MCF 10A (cell line): ENCODE data around the gene PSMG1. TPM values are rescaled to one million over a fixed set of nuclear protein-coding genes. Genes with fewer than 3 reads are reported as not detected.

Source experiments
- BruUV-seq: library from RNA; stranded (reverse); fragments of 400-500 nt; replicated peaks from 2 replicates; lab custom pipeline; 2021; lab: Mats Ljungman, UMichigan
- CTCF ChIA-PET: fragments of 300-600 bp; sonication (Branson Sonifier 250); formaldehyde crosslinking; extraction: SDS; loops from one replicate; lab custom pipeline; 2021; ENCODE audit warnings: antibody characterized with exemption, inconsistent platforms; lab: Yijun Ruan, JAX
- POLR2A ChIA-PET: fragments of 300-600, 350-650 bp; sonication (Branson Sonifier 250); formaldehyde crosslinking; extraction: SDS; loops from one replicate; lab custom pipeline; 2020; ENCODE audit warnings: antibody characterized with exemption, inconsistent platforms; lab: Yijun Ruan, JAX
- DNase-seq: peaks from one replicate; pipeline ENCODE4 v3.0.0-alpha.2; 2018; ENCODE audit not compliant: unreplicated experiment
- H3K27ac Mint-ChIP-seq: one replicate; pipeline ENCODE4 v1.8.0; 2022; ENCODE audit warnings: mild to moderate bottlenecking, low read depth, mixed read lengths; ENCODE audit not compliant: unreplicated experiment
- H3K27me3 Mint-ChIP-seq: one replicate; pipeline ENCODE4 v1.8.0; 2022; ENCODE audit warnings: mixed read lengths; ENCODE audit not compliant: insufficient read depth, unreplicated experiment
- H3K36me3 Mint-ChIP-seq: one replicate; pipeline ENCODE4 v1.8.0; 2022; ENCODE audit warnings: mild to moderate bottlenecking, moderate library complexity, mixed read lengths; ENCODE audit not compliant: insufficient read depth, unreplicated experiment
- H3K4me1 Mint-ChIP-seq: one replicate; pipeline ENCODE4 v1.8.0; 2022; ENCODE audit warnings: mixed read lengths; ENCODE audit not compliant: insufficient read depth, unreplicated experiment
- H3K4me3 Mint-ChIP-seq: one replicate; pipeline ENCODE4 v1.8.0; 2022; ENCODE audit warnings: mild to moderate bottlenecking, moderate library complexity, mixed read lengths; ENCODE audit not compliant: unreplicated experiment
- H3K9me3 Mint-ChIP-seq: one replicate; pipeline ENCODE4 v1.8.0; 2022; ENCODE audit warnings: mixed read lengths; ENCODE audit not compliant: unreplicated experiment
- intact Hi-C: fragments of 100-400 bp; cut with micrococcal nuclease; formaldehyde crosslinking; loops from 2 replicates; pipeline ENCODE4 v1.14.1; 2022
- total RNA-seq: library from RNA; stranded (reverse); gene quantifications from 2 replicates; pipeline ENCODE4 v1.2.3, GENCODE V29; 2022
- TF ChIP-seq, protein P1 (sequence below): fragments of 200-600 bp; IDR thresholded peaks from one replicate; pipeline ENCODE4 v1.8.0; 2022; ENCODE audit warnings: antibody characterized with exemption, mild to moderate bottlenecking; ENCODE audit not compliant: unreplicated experiment

Gene PSMG1
- total RNA-seq, 1 experiment from 2014 or later = 116 TPM

DNA sequence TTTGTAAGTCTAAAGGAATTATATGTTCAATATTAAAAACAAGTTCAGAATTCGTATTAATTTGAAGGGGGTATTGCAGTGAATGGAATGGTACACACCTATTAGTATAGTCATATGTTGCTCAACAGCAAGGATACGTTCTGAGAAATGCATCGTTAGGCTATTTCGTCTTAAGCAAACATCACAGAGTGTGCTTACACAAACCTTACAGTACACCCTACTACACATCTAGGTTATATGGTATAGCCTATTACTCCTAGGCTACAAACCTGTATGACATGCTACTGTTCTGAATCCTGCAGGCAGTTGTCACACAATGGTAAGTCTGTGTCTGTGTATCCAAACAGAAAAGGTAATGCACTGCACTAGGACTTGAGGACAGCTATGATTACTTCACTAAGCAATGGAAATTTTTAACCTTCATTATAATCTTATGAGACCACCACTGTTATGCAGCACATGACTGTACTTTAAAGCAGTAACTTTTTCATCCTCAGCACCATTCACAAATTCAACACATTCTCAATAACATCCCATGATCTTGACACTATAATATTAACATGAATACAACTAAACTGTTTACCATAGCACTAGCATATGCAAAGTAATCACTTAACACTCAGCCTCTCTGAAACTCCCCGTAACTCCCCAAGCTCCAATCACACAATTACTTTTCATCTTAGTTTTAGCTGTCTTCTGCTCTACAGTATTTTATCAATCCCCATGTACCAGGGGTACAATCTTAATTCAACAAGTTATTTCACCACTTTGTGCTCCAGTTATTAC lies 14.4 kb upstream of the PSMG1 start:
- peak; percentile 36 for DNase-seq
- Mint-ChIP-seq H3K27me3 (no peaks in the 10 kb centered on the region), H3K4me1 (peaks cover 5% of the 10 kb centered on the region), H3K36me3 (peaks cover 91% of the 10 kb centered on the region), H3K27ac (no peak overlapping the region), H3K9me3 (no peaks in the 10 kb centered on the region), H3K4me3 (no peak overlapping the region)
- ChIA-PET CTCF (no interaction called here), POLR2A (interaction anchor here (0.7 to 1.9 kb wide), 5 partner anchors 9 to 21 kb away, joined by 3 to 11 read pairs (median 4); partner anchors contain the start of gene PSMG1)
- intact Hi-C loops = no loop called here
- no TSS peak for BruUV-seq
- TF ChIP-seq, protein P1, sequence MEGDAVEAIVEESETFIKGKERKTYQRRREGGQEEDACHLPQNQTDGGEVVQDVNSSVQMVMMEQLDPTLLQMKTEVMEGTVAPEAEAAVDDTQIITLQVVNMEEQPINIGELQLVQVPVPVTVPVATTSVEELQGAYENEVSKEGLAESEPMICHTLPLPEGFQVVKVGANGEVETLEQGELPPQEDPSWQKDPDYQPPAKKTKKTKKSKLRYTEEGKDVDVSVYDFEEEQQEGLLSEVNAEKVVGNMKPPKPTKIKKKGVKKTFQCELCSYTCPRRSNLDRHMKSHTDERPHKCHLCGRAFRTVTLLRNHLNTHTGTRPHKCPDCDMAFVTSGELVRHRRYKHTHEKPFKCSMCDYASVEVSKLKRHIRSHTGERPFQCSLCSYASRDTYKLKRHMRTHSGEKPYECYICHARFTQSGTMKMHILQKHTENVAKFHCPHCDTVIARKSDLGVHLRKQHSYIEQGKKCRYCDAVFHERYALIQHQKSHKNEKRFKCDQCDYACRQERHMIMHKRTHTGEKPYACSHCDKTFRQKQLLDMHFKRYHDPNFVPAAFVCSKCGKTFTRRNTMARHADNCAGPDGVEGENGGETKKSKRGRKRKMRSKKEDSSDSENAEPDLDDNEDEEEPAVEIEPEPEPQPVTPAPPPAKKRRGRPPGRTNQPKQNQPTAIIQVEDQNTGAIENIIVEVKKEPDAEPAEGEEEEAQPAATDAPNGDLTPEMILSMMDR = no peak

DNA sequence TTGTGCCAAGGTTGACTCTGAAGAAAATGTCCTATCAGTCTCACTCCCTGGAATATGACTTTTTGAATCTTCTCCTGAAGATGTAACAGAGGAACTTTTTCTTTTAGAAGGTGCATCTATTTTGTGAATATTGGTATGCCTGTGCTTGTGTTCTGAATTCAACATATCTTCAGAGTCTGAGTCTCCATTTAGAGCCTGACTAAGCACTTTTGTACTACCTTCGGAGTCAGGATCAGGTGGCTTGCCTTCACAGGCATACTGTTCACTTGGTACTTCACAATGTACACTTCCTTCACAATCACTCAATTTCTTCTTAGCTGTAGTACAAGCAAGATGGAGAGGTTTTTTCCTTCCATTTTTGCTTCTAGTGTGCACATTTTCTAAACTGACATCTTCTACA lies 13.6 kb upstream of the PSMG1 start:
- no peak overlapping the region for H3K4me3 Mint-ChIP-seq
- no TSS peak for BruUV-seq
- intact Hi-C loops = no loop called here
- CTCF ChIA-PET = no interaction called here
- POLR2A ChIA-PET = interaction anchor here (0.6 to 1.9 kb wide), 4 partner anchors 8 to 1938 kb away, joined by 3 to 11 read pairs (median 6); partner anchors contain the start of gene PSMG1
- H3K36me3 Mint-ChIP-seq = peaks cover 83% of the 10 kb centered on the region
- no peaks in the 10 kb centered on the region for H3K27me3 Mint-ChIP-seq
- TF ChIP-seq, protein P1 = no peak
- DNase-seq = no peak
- no peaks in the 10 kb centered on the region for H3K9me3 Mint-ChIP-seq
- H3K4me1 Mint-ChIP-seq = peaks cover 5% of the 10 kb centered on the region
- H3K27ac Mint-ChIP-seq = no peak overlapping the region

DNA sequence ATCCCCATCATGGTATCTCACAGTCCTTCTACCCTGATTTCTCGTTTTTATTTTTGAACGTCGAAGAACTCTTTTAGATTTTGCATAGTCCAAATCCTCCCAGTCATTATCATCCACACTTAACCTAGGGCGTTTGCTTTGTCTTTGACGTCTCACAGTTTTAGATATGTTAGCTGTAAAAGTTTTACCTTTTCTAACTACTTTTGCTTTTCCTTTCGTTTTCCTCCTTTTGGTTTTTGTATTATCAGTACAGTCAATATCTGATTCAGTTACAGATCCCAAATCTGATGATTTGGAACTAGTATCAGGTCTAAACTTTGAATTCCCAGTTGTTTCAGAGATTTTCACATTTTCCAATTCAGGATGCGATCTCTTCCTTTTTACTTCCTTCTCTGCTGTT lies 13.1 kb upstream of the PSMG1 start:
- Mint-ChIP-seq H3K27ac (no peak overlapping the region), H3K36me3 (peaks cover 77% of the 10 kb centered on the region), H3K4me3 (no peak overlapping the region), H3K9me3 (no peaks in the 10 kb centered on the region), H3K4me1 (peaks cover 4% of the 10 kb centered on the region), H3K27me3 (no peaks in the 10 kb centered on the region)
- no peak for DNase-seq
- ChIA-PET CTCF (no interaction called here), POLR2A (interaction anchor here (0.6 to 1.5 kb wide), 3 partner anchors 10 to 1937 kb away, joined by 3 to 9 read pairs (median 4); partner anchors contain the start of gene PSMG1)
- intact Hi-C loops = no loop called here
- TSS peak; percentile 11 for BruUV-seq
- TF ChIP-seq, protein P1 = no peak

DNA sequence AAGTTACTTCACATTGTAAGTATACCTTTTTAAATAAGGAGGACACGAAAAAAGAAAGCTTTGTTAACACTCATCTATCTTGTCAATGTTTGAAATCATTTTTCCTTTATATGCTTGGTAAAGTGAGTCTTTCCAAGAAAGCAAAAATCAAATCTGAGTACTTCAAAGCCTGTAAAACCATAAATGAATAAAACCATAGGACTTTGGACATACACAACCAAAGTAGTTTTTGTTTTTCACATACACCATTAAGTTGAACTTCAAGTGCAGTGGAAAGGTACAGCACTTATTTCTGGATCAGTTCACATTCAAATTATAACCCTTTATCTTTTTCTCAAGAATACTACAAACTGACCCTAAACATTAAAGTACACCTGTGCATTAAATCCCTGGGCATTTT lies 10.1 kb upstream of the PSMG1 start:
- no peak for DNase-seq
- Mint-ChIP-seq H3K4me3 (no peak overlapping the region), H3K27me3 (no peaks in the 10 kb centered on the region), H3K4me1 (no peaks in the 10 kb centered on the region), H3K9me3 (no peaks in the 10 kb centered on the region), H3K36me3 (peaks cover 48% of the 10 kb centered on the region), H3K27ac (no peak overlapping the region)
- intact Hi-C loops = no loop called here
- ChIA-PET CTCF (no interaction called here), POLR2A (interaction anchor here (2.7 kb wide), 1 partner anchor 9 kb away, joined by 13 read pairs; the partner anchor contains the start of gene PSMG1)
- no TSS peak for BruUV-seq
- TF ChIP-seq, protein P1 = no peak
